Gastroesophageal sphincter (tissue), 4 donors: ENCODE data around the gene NKX6-1. TPM values are rescaled to one million over a fixed set of nuclear protein-coding genes. Genes with fewer than 3 reads are reported as not detected.

Source experiments
- ATAC-seq: fragments of 150-250 bp; one replicate; pipeline ENCODE4 v1.9.1; 2016; ENCODE audit warnings: mild to moderate bottlenecking, moderate library complexity
- H3K27ac ChIP-seq, 4 donors: fragments of 200-600 bp; sonication (generic) in 3 of 4; 1 replicate in 3 of 4; 2 replicates in 1 of 4; pipeline ENCODE4 v1.5.1; 2016 to 2019
- H3K27me3 ChIP-seq: fragments of 200-600 bp; sonication (generic); one replicate; pipeline ENCODE4 v1.5.1; 2019
- H3K36me3 ChIP-seq, 2 donors: fragments of 200-600 bp; sonication (generic); one replicate each; pipeline ENCODE4 v1.5.1; 2019; ENCODE audit warnings: control low read depth in 1 of 2
- H3K4me1 ChIP-seq, 3 donors: fragments of 200-600 bp; sonication (generic); 1 replicate in 2 of 3; 2 replicates in 1 of 3; pipeline ENCODE4 v1.5.1; 2016 to 2019; ENCODE audit warnings: control low read depth in 2 of 3
- H3K4me3 ChIP-seq, 2 donors: fragments of 200-600 bp; sonication (generic); one replicate each; pipeline ENCODE4 v1.5.1; 2019; ENCODE audit warnings: mild to moderate bottlenecking in 1 of 2, moderate library complexity in 1 of 2
- H3K9me3 ChIP-seq, 3 donors: fragments of 200-600 bp; sonication (generic); one replicate each; pipeline ENCODE4 v1.5.1; 2017 to 2019; ENCODE audit warnings: control low read depth in 2 of 3
- EP300 ChIP-seq: sonication (generic); formaldehyde crosslinking; IDR thresholded peaks from one replicate; pipeline ENCODE4 v1.6.1; 2017; ENCODE audit warnings: antibody characterized with exemption, mild to moderate bottlenecking
- POLR2A ChIP-seq, 2 donors: fragments of 450-650 bp; IDR thresholded peaks; one replicate each; pipeline ENCODE4 v1.6.1; 2017; ENCODE audit warnings: antibody characterized with exemption in 2 of 2, mild to moderate bottlenecking in 2 of 2, moderate library complexity in 1 of 2
- POLR2AphosphoS5 ChIP-seq: sonication (generic); formaldehyde crosslinking; IDR thresholded peaks from one replicate; pipeline ENCODE4 v1.6.1; 2017; ENCODE audit warnings: antibody characterized with exemption
- WGBS, 2 donors: methylation state at CpG; one replicate each; pipeline ENCODE4 v1.1.5; 2018; ENCODE audit warnings: low coverage in 1 of 2; 5-methylcytosine and 5-hydroxymethylcytosine counted together
- total RNA-seq, 4 donors: library from RNA; depleted of rRNA; stranded (reverse); fragments of >200 nt; gene quantifications; one replicate each; pipeline ENCODE4 v1.1.0, GENCODE V29; 2016
- TF ChIP-seq, protein P1 (sequence below), 4 experiments: fragments of 200-600 bp in 2 of 4; fragments of 450-650 bp in 2 of 4; sonication (generic) in 1 of 4; IDR thresholded peaks; one replicate each; pipeline ENCODE4 v1.5.1; 2017 to 2019; ENCODE audit warnings: antibody characterized with exemption in 4 of 4, mild to moderate bottlenecking in 2 of 4, moderate library complexity in 2 of 4

The NKX6-1 gene
- total RNA-seq, 4 donors from 2014 or later, result 6.2 to 102 (median 65.8) TPM

DNA sequence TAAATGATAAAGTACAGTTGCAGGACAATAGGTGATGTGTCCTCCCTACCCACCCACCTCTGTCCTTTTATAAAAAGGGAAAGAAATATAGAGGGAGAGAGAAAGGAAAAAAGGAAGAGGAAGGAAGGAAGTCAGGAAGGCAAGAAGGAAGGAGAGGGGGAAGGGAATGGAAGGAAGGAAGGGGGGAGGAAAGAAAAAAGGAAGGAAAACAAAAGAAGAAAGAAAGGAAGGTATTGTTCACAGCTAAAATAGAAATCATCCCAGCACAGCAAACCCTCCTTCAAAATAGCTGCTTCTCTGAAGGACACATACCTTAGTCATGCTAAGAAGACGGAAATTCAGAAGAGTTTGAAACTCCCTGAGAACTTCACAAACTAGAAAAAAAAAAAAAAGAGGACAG is 8.4 kb downstream of the NKX6-1 start:
- Histone ChIP-seq H3K4me1 (peaks cover 0 to 63% (median 4%) of the 10 kb centered on the region in 3 donors), H3K27ac (peak overlapping the region; percentile 86 to 96 (median 90))
- 14 to 15% methylated on average over 1 of the region's 1 CpG for WGBS, 2 donors

DNA sequence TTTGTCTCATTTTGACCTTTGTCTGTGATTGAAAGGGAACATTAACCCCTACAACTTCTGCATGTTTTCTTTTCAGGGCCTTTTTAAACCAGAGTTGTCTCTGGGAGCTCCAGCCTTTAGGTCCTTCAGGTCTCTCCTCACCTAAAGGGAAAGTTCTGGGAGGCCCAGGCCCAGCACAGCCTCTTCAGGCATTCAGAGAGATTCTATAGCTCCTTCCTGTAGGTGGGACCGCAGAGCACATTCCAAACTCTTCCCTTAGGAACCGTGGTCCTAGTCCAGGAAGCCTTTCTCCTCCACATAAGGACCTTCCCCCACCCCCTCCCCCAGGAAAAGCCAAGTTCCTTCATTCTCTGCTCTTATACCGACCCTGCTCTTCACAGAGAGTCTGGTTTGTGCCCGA is 14.9 kb downstream of the NKX6-1 start:
- H3K36me3 ChIP-seq, result no peaks in the 10 kb centered on the region
- H3K27ac ChIP-seq, result no peak overlapping the region
- H3K4me3 ChIP-seq, result no peak overlapping the region
- peaks cover 32% of the 10 kb centered on the region for H3K27me3 ChIP-seq
- TF ChIP-seq POLR2A (IDR thresholded peaks at IDR 0.05) (no peak), EP300 (no peak), POLR2AphosphoS5 (no peak)
- TF ChIP-seq, protein P1, sequence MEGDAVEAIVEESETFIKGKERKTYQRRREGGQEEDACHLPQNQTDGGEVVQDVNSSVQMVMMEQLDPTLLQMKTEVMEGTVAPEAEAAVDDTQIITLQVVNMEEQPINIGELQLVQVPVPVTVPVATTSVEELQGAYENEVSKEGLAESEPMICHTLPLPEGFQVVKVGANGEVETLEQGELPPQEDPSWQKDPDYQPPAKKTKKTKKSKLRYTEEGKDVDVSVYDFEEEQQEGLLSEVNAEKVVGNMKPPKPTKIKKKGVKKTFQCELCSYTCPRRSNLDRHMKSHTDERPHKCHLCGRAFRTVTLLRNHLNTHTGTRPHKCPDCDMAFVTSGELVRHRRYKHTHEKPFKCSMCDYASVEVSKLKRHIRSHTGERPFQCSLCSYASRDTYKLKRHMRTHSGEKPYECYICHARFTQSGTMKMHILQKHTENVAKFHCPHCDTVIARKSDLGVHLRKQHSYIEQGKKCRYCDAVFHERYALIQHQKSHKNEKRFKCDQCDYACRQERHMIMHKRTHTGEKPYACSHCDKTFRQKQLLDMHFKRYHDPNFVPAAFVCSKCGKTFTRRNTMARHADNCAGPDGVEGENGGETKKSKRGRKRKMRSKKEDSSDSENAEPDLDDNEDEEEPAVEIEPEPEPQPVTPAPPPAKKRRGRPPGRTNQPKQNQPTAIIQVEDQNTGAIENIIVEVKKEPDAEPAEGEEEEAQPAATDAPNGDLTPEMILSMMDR (IDR thresholded peaks at IDR 0.05), result no peak
- 58 to 60% methylated on average over 2 of the region's 4 CpGs for WGBS, 2 donors
- H3K4me1 ChIP-seq, result peaks cover 0 to 59% (median 7%) of the 10 kb centered on the region in 3 donors
- no peak for ATAC-seq
- H3K9me3 ChIP-seq, result no peaks in the 10 kb centered on the region

More for the DNA sequence above, 8.4 kb downstream of the NKX6-1 start:
- H3K9me3 ChIP-seq, result no peaks in the 10 kb centered on the region
- H3K4me3 ChIP-seq, result peak overlapping the region in 1 of 2 donors; percentile 88
- no peak for ATAC-seq
- peaks cover 0 to 21% of the 10 kb centered on the region in 2 donors for H3K36me3 ChIP-seq
- TF ChIP-seq, protein P1 (IDR thresholded peaks at IDR 0.05), result no peak
- TF ChIP-seq EP300 (no peak), POLR2A (IDR thresholded peaks at IDR 0.05) (no peak)
- H3K27me3 ChIP-seq, result peaks cover 29% of the 10 kb centered on the region

DNA sequence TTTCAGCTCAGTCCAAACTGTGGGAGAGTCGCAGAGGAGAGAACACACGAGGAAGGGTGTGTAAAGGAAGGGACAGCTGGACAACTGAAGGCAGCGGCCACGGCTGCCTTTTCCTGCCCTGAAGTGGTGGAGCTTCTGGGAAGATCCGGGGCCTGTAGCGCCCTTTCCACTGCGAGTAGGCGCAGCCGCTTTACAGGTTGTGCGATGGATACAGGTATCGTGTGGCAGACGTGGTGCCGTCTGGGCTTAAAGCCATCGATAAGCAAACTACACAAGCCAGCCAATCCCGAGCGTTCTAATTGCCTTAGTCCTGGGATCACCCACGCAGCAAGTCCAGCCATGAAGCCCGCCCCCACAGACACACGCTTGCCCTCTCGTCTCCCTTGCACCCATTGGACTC is 15.4 kb downstream of the NKX6-1 start:
- 86 to 100% methylated on average over 3 to 10 of the region's 20 CpGs for WGBS, 2 donors
- TF ChIP-seq POLR2A (IDR thresholded peaks at IDR 0.05), result no peak
- TF ChIP-seq, protein P1 (IDR thresholded peaks at IDR 0.05), result no peak
- no peak for TF ChIP-seq EP300
- TF ChIP-seq POLR2AphosphoS5, result no peak
- H3K27me3 ChIP-seq, result peaks cover 32% of the 10 kb centered on the region
- ATAC-seq, result no peak
- H3K4me3 ChIP-seq, result no peak overlapping the region
- H3K27ac ChIP-seq, result no peak overlapping the region
- H3K4me1 ChIP-seq, result peaks cover 0 to 59% (median 7%) of the 10 kb centered on the region in 3 donors
- no peaks in the 10 kb centered on the region for H3K9me3 ChIP-seq
- no peaks in the 10 kb centered on the region for H3K36me3 ChIP-seq

DNA sequence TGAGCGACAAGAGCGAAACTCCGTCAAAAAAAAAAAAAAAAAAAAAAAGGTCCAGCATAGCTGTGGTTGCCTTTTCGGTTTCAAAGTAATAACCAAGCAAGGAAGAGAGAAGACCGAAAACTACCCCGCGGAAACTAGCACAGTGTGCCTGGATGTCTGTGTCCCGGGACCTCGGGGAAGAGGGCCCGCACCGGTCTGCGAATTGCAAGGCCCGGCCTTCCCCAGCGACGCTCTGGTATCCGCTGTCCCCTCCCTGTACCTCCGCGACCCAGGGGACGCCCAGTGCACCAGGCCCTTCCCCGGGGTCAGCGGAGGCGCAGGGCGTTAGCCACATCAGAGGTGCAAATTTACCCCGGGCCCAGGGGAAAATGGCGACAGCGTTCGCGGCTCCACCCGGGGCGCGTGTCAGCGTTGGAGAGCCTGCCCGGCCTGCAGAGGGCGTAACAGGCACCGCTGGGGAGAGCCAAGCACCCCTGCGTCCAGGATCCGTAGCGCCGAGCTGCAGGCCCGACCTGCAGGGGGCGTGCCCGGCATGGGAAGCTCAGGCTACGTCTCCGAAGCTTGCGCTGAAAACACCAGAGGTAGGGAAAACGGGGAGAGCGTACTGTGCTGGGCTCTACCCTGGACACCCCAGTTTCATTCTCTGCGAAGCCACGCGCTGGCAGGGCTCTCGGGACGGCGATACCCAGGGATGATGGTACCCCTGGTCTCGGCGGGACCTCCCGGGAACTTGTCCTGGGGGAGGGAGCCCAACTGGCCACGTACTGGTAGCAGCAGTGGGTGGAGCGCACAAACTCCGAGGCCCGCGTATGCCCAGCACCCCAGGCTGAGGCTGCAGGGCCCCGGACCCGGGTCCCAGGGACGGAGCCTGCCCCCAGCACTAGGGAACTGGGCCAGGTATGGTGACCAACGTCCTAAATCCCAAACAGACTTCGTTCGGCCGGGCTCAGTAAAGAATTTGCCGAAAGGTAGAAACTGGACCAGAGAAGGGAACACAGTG is 16.2 kb downstream of the NKX6-1 start:
- 57% methylated on average over 21 of the region's 69 CpGs; no CpG with 5 or more reads in 1 of the 2 donors for WGBS, 2 donors
- TF ChIP-seq, protein P1 (IDR thresholded peaks at IDR 0.05), result peak in 2 of 4 experiments; percentile 11 to 27
- TF ChIP-seq EP300 (no peak), POLR2A (IDR thresholded peaks at IDR 0.05) (no peak), POLR2AphosphoS5 (no peak)
- Histone ChIP-seq H3K9me3 (no peaks in the 10 kb centered on the region), H3K4me3 (peak overlapping the region in 1 of 2 donors; percentile 23), H3K27me3 (peaks cover 32% of the 10 kb centered on the region), H3K27ac (no peak overlapping the region), H3K36me3 (no peaks in the 10 kb centered on the region), H3K4me1 (peaks cover 0 to 63% (median 7%) of the 10 kb centered on the region in 3 donors)
- ATAC-seq, result no peak
